A673 (cell line): Measurements from ENCODE around the gene OR51B2.

ENCODE experiments used
- CTCF ChIP-seq: fragments of 300-800, 200-600 bp; sonication (generic); conservative IDR thresholded peaks from 2 replicates; pipeline ENCODE4 v1.5.1; 2017; ENCODE audit warnings: low read depth, mild to moderate bottlenecking, antibody characterized with exemption, low read length, moderate library complexity, mixed read lengths
- EZH2 ChIP-seq: fragments of 200-600 bp; sonication (generic); IDR thresholded peaks from 2 replicates; pipeline ENCODE4 v1.6.1; 2017; ENCODE audit warnings: borderline replicate concordance, low read depth, mild to moderate bottlenecking, mixed read lengths, antibody characterized with exemption, low read length; ENCODE audit not compliant: poor library complexity, severe bottlenecking

- TF ChIP-seq EZH2 (no peak), CTCF (peak; percentile 43)
These were observed 32.8 kb downstream of the OR51B2 start for GRCh38 chr11:5291207-5291838.
